Bronchial epithelial cell (primary cell): ENCODE results near the gene CELF1. TPM values are rescaled to one million over a fixed set of nuclear protein-coding genes. Genes with fewer than 3 reads are reported as not detected.
A peak's percentile ranks its signal among the peaks of the same experiment; 100 is the strongest.

Experiments
- DNase-seq: peaks from one replicate; pipeline ENCODE4 v3.0.0-alpha.2; 2010; ENCODE audit warnings: low read depth
- FAIRE-seq: peaks from 2 replicates; lab custom pipeline; 2011; peaks lifted over from hg19 to GRCh38; lab: Jason Lieb, UNC
- H3K27me3 ChIP-seq: 2 replicates; pipeline ENCODE4 v1.5.1; 2011; ENCODE audit warnings: low read length; ENCODE audit not compliant: control insufficient read depth, insufficient read depth
- H3K36me3 ChIP-seq: 2 replicates; pipeline ENCODE4 v1.5.1; 2011; ENCODE audit warnings: low read length; ENCODE audit not compliant: control insufficient read depth, insufficient read depth
- H3K4me3 ChIP-seq: 2 replicates; pipeline ENCODE4 v1.5.1; 2011; ENCODE audit warnings: mild to moderate bottlenecking, low read depth, low read length, control low read depth
- CTCF ChIP-seq: IDR thresholded peaks from 2 replicates; pipeline ENCODE4 v1.5.1; 2011; ENCODE audit warnings: mild to moderate bottlenecking, moderate library complexity, low read length, control low read depth, inconsistent platforms; ENCODE audit not compliant: insufficient read depth, severe bottlenecking
- total RNA-seq: library from RNA; depleted of rRNA; stranded (reverse); fragments of >200 nt; gene quantifications from 2 replicates; pipeline ENCODE4 v1.2.1, GENCODE V29; 2014

The CELF1 gene
- total RNA-seq, result 63.4 and 94.2 TPM in 2 replicates

GRCh38 chr11:47552566-47553405 is at the start of gene CELF1:
Gene CELF1 (minus strand): TSS chr11:47553132. CDS start chr11:47499523, 53,609 bp downstream.
- H3K4me3 ChIP-seq, result peak within 1 kb of the TSS; percentile 95
- TF ChIP-seq CTCF, result peak; percentile 84
- peak; percentile 72 for DNase-seq
- peaks cover 2% of the 10 kb centered on the region for H3K36me3 ChIP-seq
- no peaks in the 10 kb centered on the region for H3K27me3 ChIP-seq
- FAIRE-seq, result no peak

DNA sequence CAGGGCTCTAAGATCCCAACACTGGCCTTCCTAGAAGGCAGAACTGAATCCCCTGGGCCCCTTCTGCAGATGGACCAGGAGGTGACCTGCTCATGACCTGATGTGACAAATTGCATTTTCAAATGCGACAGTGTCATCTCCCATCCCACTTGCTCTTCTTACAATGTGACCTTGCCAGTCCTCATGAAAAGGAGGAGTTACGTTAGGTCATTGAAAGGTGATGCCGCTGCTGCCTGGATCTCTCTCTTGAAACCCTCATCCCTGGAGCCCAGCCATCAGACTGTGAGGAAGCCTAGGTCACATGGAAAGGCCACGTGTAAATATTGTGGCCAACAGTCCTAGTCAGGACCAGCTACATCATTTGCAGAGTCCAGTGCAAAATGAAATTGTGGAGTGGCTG is 47.0 kb upstream of the CELF1 start:
- FAIRE-seq, result peak; percentile 23
- peaks cover 4% of the 10 kb centered on the region for H3K27me3 ChIP-seq
- TF ChIP-seq CTCF, result no peak
- DNase-seq, result no peak
- no peaks in the 10 kb centered on the region for H3K36me3 ChIP-seq
- no peak overlapping the region for H3K4me3 ChIP-seq

GRCh38 chr11:47595967-47596366 is 43.0 kb upstream of the CELF1 start:
- FAIRE-seq (no peak), DNase-seq (no peak)
- TF ChIP-seq CTCF, result no peak
- H3K27me3 ChIP-seq, result peaks cover 30% of the 10 kb centered on the region
- no peaks in the 10 kb centered on the region for H3K36me3 ChIP-seq
- no peak overlapping the region for H3K4me3 ChIP-seq

DNA sequence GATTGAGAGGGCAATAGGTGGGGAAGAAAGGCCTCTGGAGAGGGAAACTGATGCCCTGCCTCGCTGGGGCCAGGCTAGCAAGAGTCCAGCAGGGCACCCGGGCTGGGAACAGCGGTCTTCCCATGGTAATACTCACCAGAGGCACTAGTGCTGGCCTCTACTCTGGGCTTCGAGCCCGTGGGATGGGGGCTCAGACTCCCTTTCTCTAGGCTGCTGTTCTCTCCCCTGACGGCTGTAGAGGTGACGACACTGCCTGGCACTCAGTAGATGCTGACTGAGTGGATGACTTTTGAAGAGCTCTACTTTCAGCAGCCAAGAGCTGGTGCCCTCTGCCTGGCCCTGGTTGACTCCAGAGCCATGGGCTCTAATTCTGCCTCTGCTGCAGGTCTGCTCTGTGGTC is 42.1 kb upstream of the CELF1 start:
- FAIRE-seq (no peak), DNase-seq (no peak)
- no peaks in the 10 kb centered on the region for H3K36me3 ChIP-seq
- no peak for TF ChIP-seq CTCF
- H3K4me3 ChIP-seq, result no peak overlapping the region
- peaks cover 30% of the 10 kb centered on the region for H3K27me3 ChIP-seq

DNA sequence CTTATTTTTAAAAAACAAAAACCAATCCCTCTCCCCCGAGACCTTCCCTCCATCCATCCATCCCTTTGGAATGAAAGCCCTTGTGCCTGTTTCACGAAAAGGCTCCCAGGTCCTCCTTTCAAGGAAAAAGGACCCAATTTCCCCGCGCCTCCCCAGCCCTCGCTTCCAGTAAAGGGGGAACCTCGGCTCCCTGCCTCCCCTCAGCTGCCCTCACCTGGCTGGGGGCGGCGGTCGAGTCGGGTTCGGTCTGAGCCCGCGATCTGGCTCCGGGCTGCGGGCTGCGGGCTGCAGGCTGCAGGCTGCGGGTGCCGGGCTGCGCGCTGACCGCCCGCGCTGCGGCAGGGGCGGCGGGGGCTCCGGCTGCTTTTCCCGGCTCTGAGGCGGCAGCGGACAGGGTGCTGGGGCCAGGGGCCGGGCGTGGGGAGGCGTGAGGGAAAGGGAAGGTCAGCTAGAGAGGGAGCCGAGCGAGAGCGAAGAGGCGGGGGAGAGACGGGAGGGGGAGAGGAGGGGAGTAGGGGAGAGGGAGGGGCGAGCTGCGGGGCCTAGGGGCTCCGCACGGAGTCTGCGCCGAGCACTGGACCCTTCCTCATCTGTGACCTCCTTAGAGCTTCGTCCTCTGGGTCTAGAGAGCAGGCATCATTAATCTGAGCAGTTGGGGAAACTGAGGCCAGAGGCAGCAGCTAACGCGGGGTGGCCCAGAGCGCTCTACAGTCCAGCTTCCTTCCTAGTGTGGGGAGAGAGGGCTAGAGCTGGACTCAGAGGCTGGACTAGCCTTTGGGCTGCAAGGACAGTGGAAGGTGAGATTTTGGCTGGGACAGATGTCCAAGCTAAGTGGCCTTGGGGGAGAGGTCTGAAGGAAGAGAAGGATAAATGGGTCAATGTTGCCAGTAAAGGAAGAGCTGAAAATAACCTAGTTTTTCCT is 41.3 kb upstream of the CELF1 start, which contains the start of gene C1QTNF4:
Gene C1QTNF4 (minus strand): TSS at position 478 of the 922 bp plus-strand sequence. CDS start 3,601 bp downstream, outside the sequence.
- no peaks in the 10 kb centered on the region for H3K36me3 ChIP-seq
- H3K27me3 ChIP-seq, result peaks cover 33% of the 10 kb centered on the region
- H3K4me3 ChIP-seq, result no peak within 1 kb of the TSS
- TF ChIP-seq CTCF, result no peak
- FAIRE-seq (no peak), DNase-seq (no peak)
